Measurements from ENCODE around the gene GNG7.

The GNG7 gene

GRCh38 chr19:2724148-2724557 lies 21.7 kb upstream of the GNG7 start:
- ChIA-PET POLR2A (no interaction called here), CTCF (interaction anchor here (0.6 to 0.7 kb wide), 2 partner anchors 22 to 56 kb away, joined by 3 read pairs; no protein-coding TSS in a partner anchor)
- no peak for DNase-seq (ENCODE audit: extremely low spot score)
- peak; percentile 97 for TF ChIP-seq PKNOX1 (IDR thresholded peaks at IDR 0.05)
- no peak for TF ChIP-seq ELF4 (IDR thresholded peaks at IDR 0.05)

DNA sequence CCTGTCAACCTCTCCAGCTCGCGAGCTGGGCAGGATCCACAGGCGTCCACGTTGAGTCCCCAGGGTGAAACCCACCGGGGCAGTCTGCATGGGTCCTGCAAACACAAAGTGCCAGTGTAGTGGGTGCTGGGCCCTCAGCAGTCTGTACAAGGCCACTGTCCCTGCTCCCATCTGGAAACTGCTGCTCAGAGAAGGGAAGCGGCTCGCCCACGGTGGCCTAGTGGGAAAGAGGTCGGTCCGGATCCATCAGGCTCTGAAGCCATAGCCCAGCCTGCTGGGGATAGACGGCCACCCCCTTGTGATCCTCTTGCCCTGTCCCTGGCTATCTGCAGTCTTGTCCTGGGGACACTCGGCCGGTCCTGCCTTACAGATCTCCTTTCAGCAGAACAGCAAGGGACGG lies 21.3 kb upstream of the GNG7 start:
- DNase-seq (ENCODE audit: extremely low spot score) = no peak
- CTCF ChIA-PET = interaction anchor here (0.6 to 0.8 kb wide), 2 partner anchors 52 to 55 kb away, joined by 3 read pairs; no protein-coding TSS in a partner anchor
- POLR2A ChIA-PET = no interaction called here
- TF ChIP-seq ARNT (IDR thresholded peaks at IDR 0.05) = no peak
- no peak for TF ChIP-seq HDGF (IDR thresholded peaks at IDR 0.05; ENCODE audit: borderline replicate concordance)
- no peak for TF ChIP-seq SUZ12 (IDR thresholded peaks at IDR 0.05)
- no peak for TF ChIP-seq TARDBP (IDR thresholded peaks at IDR 0.05)
- no peak for TF ChIP-seq SP1 (IDR thresholded peaks at IDR 0.05)
- no peak for TF ChIP-seq L3MBTL2 (conservative IDR thresholded peaks at IDR 0.05)
- TF ChIP-seq FOXK2 (IDR thresholded peaks at IDR 0.05) = no peak
- no peak for TF ChIP-seq LEF1 (IDR thresholded peaks at IDR 0.05; ENCODE audit: borderline replicate concordance)
- no peak for TF ChIP-seq NFRKB (IDR thresholded peaks at IDR 0.05)
- TF ChIP-seq PKNOX1 (IDR thresholded peaks at IDR 0.05) = no peak

DNA sequence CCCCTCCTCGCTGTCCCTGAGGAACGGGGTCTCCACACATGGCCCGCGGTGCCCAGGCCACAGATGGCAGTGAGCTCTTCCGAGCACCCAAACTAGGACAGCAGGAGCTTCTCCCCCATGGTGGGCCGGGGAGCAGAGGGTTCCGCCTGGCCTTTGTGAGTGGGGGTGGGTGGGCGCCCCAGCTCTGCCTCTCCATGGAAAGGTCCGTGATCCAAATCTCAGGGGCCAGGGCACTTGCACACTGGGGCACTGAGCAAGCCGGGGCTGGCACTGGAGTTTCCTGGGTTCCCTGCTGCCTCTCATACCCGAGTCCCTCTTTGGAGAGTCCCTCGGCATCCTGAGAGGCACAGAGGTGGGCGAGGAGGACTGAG lies 20.8 kb upstream of the GNG7 start:
- ChIA-PET POLR2A (interaction anchor here (0.8 to 0.9 kb wide), 2 partner anchors 16 to 62 kb away, joined by 3 read pairs; partner anchors contain the start of gene THOP1), CTCF (interaction anchor here (0.8 kb wide), 1 partner anchor 52 kb away, joined by 3 read pairs; no protein-coding TSS in a partner anchor)
- DNase-seq (ENCODE audit: extremely low spot score) = no peak
- TF ChIP-seq L3MBTL2 (conservative IDR thresholded peaks at IDR 0.05) = no peak
- TF ChIP-seq ELF4 (IDR thresholded peaks at IDR 0.05) = no peak
- TF ChIP-seq BHLHE40 (IDR thresholded peaks at IDR 0.05; ENCODE audit: borderline replicate concordance) = no peak
- no peak for TF ChIP-seq SUZ12 (IDR thresholded peaks at IDR 0.05)
- TF ChIP-seq SP1 (IDR thresholded peaks at IDR 0.05) = no peak
- no peak for TF ChIP-seq FOXK2 (IDR thresholded peaks at IDR 0.05)
- no peak for TF ChIP-seq HDGF (IDR thresholded peaks at IDR 0.05; ENCODE audit: borderline replicate concordance)
- no peak for TF ChIP-seq FOXM1 (IDR thresholded peaks at IDR 0.05; ENCODE audit: borderline replicate concordance)
- TF ChIP-seq TARDBP (IDR thresholded peaks at IDR 0.05) = no peak
- TF ChIP-seq ARNT (IDR thresholded peaks at IDR 0.05) = no peak
- TF ChIP-seq FOXA1 (IDR thresholded peaks at IDR 0.05) = no peak
- TF ChIP-seq ZNF384 (IDR thresholded peaks at IDR 0.05) = no peak
- TF ChIP-seq CTBP1 (IDR thresholded peaks at IDR 0.05; ENCODE audit: borderline replicate concordance) = no peak
- no peak for TF ChIP-seq PKNOX1 (IDR thresholded peaks at IDR 0.05)
- TF ChIP-seq NFRKB (IDR thresholded peaks at IDR 0.05) = no peak

GRCh38 chr19:2722541-2723344 lies 20.2 kb upstream of the GNG7 start:
- POLR2A ChIA-PET = interaction anchor here (0.6 to 0.9 kb wide), 3 partner anchors 17 to 65 kb away, joined by 3 read pairs; partner anchors contain the start of gene THOP1
- CTCF ChIA-PET = interaction anchor here (0.8 kb wide), 1 partner anchor 51 kb away, joined by 3 read pairs; no protein-coding TSS in a partner anchor
- DNase-seq (ENCODE audit: extremely low spot score) = no peak

More at GRCh38 chr19:2722541-2723344, 20.2 kb upstream of the GNG7 start:
- no peak for TF ChIP-seq ELF4 (IDR thresholded peaks at IDR 0.05)
- no peak for TF ChIP-seq BHLHE40 (IDR thresholded peaks at IDR 0.05; ENCODE audit: borderline replicate concordance)
- TF ChIP-seq LEF1 (IDR thresholded peaks at IDR 0.05; ENCODE audit: borderline replicate concordance) = no peak
- TF ChIP-seq TARDBP (IDR thresholded peaks at IDR 0.05) = no peak
- TF ChIP-seq PKNOX1 (IDR thresholded peaks at IDR 0.05) = no peak
- no peak for TF ChIP-seq SP1 (IDR thresholded peaks at IDR 0.05)
- no peak for TF ChIP-seq SUZ12 (IDR thresholded peaks at IDR 0.05)
- TF ChIP-seq NFRKB (IDR thresholded peaks at IDR 0.05) = no peak
- TF ChIP-seq ARNT (IDR thresholded peaks at IDR 0.05) = no peak
- no peak for TF ChIP-seq FOXM1 (IDR thresholded peaks at IDR 0.05; ENCODE audit: borderline replicate concordance)
- no peak for TF ChIP-seq CTBP1 (IDR thresholded peaks at IDR 0.05; ENCODE audit: borderline replicate concordance)
- TF ChIP-seq HDGF (IDR thresholded peaks at IDR 0.05; ENCODE audit: borderline replicate concordance) = no peak
- no peak for TF ChIP-seq ZNF384 (IDR thresholded peaks at IDR 0.05)
- no peak for TF ChIP-seq FOXK2 (IDR thresholded peaks at IDR 0.05)
- no peak for TF ChIP-seq FOXA1 (IDR thresholded peaks at IDR 0.05)
